CD4-positive, alpha-beta T cell treated with Interleukin-15 for 4 hours (primary cell): Measurements from ENCODE around the gene NAA25.
"Not testable (repeated sequence)": the region's sequence is repeated elsewhere in the genome, so short reads cannot be mapped to it uniquely, and the experiment has no call there.

Source experiments
- DNase-seq: peaks from one replicate; pipeline ENCODE4 v3.0.0-alpha.2; 2020; ENCODE audit warnings: low spot score

The NAA25 gene

GRCh38 chr12:112061137-112061536 lies 47.4 kb downstream of the NAA25 start:
- no peak for DNase-seq

GRCh38 chr12:112049351-112049750 lies 59.2 kb downstream of the NAA25 start:
- no peak for DNase-seq

GRCh38 chr12:112046003-112046402 lies 62.6 kb downstream of the NAA25 start:
- DNase-seq = no peak

GRCh38 chr12:112036614-112037013 lies 72.0 kb downstream of the NAA25 start:
- DNase-seq = not testable (repeated sequence)

- DNase-seq = no peak
Measured at GRCh38 chr12:112035219-112035785, 73.3 kb downstream of the NAA25 start.

GRCh38 chr12:112032292-112032691 lies 76.3 kb downstream of the NAA25 start:
- no peak for DNase-seq

- DNase-seq = no peak
Measured at GRCh38 chr12:112031472-112031871, 77.1 kb downstream of the NAA25 start.

- DNase-seq = no peak
Measured at GRCh38 chr12:112029301-112029700, 79.3 kb downstream of the NAA25 start.

- peak; percentile 11 for DNase-seq
Measured at GRCh38 chr12:112025808-112026375, 82.7 kb downstream of the NAA25 start.

GRCh38 chr12:112023759-112024396 lies 84.7 kb downstream of the NAA25 start:
- no peak for DNase-seq

GRCh38 chr12:112022241-112023016 lies 86.2 kb downstream of the NAA25 start:
- no peak for DNase-seq

- no peak for DNase-seq
Measured at GRCh38 chr12:112020947-112021457, 87.6 kb downstream of the NAA25 start.

- no peak for DNase-seq
Measured at GRCh38 chr12:112018571-112019237, 89.9 kb downstream of the NAA25 start.

- DNase-seq = no peak
Measured at GRCh38 chr12:112017041-112017440, 91.5 kb downstream of the NAA25 start.

- no peak for DNase-seq
Measured at GRCh38 chr12:112015938-112016337, 92.6 kb downstream of the NAA25 start.

GRCh38 chr12:112013601-112014402 lies 94.8 kb downstream of the NAA25 start:
- peak; percentile 73 for DNase-seq

GRCh38 chr12:112012775-112013600 lies 95.6 kb downstream of the NAA25 start, which contains the start of the genes ERP29 and TMEM116:
TSS of gene ERP29 (plus strand) at chr12:112013426. CDS start at chr12:112013466, 40 bp downstream.
TSS of gene TMEM116 (minus strand) at chr12:112013165. CDS start at chr12:112005270, 7,895 bp downstream.
- peak; percentile 100 for DNase-seq

- no peak for DNase-seq
Measured at GRCh38 chr12:112011685-112012084, 96.9 kb downstream of the NAA25 start.

GRCh38 chr12:112010415-112011344 lies 97.9 kb downstream of the NAA25 start:
- no peak for DNase-seq
